ENCODE results near the gene ADGRG1.

The ADGRG1 gene

DNA sequence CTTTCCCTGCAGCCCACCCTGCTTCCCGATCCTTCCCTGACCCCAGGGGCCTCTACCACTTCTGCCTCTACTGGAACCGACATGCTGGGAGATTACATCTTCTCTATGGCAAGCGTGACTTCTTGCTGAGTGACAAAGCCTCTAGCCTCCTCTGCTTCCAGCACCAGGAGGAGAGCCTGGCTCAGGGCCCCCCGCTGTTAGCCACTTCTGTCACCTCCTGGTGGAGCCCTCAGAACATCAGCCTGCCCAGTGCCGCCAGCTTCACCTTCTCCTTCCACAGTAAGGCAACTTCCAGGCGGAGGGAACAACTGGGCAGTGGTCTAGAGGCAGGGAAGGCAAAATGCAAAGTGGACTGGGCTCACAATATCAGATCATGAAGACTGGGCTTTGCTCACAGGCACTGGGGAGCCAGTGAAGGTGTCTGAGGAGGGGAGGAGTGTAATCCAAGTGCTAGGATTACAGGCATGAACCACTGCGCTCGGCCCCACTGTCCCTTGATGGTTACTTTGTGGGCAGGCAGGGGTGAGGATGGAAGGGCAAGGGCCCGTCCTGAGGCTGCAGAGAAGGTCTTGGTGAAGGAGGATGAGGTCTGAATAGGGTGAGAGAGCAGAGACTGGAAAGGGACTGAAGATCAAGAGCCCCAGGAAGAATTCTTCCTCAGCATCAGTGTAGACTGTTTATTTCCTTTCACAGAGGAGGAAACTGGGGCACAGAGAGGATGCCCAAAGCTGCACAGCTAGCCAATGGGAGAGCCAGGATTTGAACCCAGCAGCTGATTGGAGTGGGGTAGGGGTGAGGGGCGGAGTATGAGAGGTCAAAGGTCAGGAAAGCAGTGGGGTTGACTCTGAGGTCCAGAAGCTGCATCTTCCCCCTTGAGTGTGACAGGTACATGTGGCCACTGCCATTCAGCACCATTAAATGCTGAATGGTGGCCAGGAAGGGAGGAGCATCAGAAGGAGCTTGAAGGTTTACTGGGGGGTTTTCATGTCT, 23.2 kb downstream of the ADGRG1 start:
- DNase-seq = no peak

DNA sequence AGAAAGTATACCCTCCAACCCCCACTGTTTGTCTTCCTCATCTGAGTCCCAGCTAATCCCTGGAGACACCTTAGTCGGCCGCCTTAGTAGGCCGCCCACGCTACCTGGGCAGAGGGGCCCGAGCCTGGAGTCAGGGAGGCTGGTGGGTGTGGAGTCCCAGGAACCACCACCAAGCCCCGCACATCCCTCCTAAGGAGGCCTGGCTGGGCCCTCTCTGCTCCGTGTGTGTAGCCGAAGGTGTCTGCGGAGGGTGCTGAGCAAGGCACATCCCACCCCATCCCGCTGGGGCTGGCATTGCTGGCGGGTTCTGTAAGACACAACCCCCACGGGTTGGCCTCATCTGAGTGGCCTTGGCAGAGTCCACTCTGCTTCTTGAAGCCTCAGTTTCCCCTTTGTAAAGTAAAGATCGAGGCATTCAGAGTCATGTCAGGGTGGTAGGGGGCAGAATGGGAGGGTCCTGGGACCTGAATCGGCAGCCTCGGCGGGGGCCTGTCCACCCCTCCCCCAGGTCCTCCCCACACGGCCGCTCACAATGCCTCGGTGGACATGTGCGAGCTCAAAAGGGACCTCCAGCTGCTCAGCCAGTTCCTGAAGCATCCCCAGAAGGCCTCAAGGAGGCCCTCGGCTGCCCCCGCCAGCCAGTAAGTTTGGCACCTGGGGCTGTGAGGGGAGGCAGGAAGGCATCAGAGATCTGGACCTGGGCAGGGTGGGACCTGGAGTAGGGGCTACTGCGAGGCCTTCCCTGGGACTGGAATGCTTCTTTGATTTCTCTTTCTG, 24.5 kb downstream of the ADGRG1 start:
- DNase-seq = no peak

DNA sequence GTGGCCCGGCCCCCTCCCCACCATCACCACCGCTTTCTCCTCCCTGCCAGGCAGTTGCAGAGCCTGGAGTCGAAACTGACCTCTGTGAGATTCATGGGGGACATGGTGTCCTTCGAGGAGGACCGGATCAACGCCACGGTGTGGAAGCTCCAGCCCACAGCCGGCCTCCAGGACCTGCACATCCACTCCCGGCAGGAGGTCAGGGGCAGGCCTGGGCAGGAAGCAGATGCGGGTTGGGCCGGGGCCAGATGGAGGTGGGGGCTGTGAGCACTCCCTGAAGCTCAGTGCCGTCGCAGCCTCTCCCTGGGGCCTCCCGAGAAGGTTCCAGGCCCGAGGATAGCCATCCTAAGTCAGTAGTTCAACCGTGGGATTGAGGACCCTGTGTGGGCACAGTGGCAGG, 25.5 kb downstream of the ADGRG1 start:
- DNase-seq = no peak

DNA sequence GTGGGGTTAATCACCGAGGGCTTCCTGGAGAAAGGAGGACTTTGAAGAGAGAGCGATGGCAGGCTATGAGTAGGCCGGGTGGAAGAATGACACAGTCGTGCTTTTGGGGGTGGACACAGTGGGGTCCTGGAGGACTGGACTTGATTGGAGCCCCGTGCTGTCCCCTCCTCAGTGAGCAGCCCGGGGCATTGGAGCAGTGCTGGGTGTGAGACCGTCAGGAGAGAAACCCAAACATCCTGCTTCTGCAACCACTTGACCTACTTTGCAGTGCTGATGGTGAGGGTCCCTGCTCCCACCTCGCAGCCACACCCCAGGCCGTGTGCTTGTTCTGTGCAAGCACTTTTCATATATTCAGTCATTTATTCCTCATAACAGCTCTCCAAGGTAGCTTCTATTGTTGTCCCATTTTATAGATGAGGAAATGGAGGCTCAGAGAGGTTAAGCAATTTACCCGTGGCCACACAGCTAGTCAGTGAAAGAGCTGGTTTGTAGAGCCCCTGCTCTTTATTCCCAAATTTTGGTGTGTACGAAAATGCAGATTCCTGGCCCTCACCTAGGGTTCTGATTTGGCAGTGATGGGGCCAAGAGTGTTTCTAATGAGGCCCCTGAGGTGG, 28.0 kb downstream of the ADGRG1 start:
- DNase-seq = no peak

DNA sequence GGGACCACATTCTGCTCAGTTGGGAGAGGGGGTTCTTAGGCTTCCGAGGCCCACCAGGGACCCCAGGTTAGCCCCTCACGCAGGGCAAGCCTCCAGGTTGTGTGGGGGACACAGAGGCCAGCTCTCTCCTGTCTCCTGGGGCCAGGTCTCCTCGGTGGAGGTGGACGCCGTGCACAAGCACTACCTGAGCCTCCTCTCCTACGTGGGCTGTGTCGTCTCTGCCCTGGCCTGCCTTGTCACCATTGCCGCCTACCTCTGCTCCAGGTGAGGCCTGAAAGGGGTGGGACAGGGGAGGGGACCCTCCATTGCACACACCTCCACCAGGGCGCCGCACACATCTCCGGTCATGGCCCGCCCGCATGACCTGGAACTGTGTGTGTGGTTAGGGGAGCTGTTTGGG, 28.8 kb downstream of the ADGRG1 start:
- no peak for DNase-seq

DNA sequence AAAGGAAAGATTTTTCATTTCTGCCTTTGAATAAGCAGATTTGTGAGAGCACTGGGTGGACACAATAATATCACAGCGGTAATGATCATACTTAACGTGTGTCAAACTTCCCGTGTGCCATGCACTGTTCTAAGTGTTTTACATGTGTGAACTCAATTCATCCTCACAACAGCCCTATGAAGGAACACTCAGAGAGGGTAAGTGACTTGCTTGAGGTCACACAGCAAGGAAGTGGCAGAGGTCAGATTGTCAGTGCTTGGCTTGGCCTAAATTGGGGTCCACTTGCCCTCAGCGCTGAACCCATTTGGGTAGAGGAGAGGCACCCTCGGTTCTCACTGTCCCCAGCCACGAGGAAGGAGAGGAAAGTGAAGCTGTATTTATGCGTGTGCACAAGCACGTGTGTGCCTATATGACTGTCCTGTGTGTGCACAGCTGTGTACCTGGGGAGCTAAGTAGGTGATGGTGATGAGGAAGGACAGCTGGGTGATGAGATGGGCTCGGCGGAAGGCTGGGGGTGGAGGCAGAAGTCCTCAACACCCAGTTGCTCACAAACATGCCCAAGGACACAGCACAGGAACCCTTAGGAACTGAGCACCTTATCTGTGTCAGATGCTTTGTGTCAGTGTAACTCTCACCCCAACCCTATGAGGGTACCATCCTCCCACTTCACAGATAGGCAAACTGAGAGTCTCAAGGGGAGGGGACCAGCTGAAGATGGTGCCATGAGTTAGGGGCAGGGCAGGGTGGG, 29.9 kb downstream of the ADGRG1 start:
- DNase-seq = no peak

- DNase-seq = no peak
Observed at GRCh38 chr16:57658878-57659674, 30.6 kb downstream of the ADGRG1 start.

DNA sequence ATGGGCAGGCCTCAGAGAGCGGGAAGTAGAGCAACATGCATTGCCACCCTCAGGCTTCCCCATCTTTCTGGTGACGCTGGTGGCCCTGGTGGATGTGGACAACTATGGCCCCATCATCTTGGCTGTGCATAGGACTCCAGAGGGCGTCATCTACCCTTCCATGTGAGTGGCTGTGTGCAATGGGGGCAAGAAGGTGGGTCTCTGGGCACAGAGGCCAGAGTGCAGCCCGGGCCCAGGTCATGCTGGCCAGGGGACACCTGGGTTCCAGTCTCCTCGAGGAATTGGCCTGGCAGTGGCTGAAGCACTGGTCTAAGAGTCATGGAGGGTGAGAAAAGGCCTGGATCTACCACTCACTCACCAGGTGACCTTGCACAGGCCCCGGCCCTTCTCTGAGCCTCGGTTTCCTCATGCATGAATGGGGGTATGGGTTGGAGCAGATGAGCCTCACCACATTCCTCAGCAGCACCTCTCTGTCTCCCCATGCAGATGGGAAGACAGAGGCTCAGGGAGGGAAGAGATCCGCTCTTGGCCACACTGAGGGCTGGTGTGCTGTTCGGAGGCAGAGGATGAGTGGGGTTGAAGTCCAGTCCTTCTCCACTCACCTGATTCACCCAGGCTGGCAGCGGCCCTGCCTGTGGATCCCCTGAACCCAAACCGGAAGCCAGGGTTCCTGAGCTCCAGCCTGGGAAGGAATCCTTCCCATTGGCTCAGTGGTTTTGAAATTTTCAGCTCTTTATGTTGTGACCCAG, 32.5 kb downstream of the ADGRG1 start:
- DNase-seq = no peak

DNA sequence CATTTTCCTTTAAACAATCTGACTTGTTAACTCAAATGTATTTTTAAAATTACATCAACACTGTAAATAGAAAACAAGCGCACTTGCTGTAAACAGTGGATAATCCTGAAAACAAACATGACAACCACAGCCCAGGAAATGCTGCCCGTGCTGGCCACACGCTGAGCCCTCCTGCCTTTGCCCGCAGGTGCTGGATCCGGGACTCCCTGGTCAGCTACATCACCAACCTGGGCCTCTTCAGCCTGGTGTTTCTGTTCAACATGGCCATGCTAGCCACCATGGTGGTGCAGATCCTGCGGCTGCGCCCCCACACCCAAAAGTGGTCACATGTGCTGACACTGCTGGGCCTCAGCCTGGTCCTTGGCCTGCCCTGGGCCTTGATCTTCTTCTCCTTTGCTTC, 33.1 kb downstream of the ADGRG1 start:
- DNase-seq = no peak

- DNase-seq = no peak
Observed at GRCh38 chr16:57661936-57662906, 33.8 kb downstream of the ADGRG1 start.

DNA sequence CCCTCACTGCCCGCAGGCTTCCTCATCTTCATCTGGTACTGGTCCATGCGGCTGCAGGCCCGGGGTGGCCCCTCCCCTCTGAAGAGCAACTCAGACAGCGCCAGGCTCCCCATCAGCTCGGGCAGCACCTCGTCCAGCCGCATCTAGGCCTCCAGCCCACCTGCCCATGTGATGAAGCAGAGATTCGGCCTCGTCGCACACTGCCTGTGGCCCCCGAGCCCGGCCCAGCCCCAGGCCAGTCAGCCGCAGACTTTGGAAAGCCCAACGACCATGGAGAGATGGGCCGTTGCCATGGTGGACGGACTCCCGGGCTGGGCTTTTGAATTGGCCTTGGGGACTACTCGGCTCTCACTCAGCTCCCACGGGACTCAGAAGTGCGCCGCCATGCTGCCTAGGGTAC, 35.0 kb downstream of the ADGRG1 start:
- DNase-seq = no peak

GRCh38 chr16:57663917-57664661, 35.7 kb downstream of the ADGRG1 start:
- no peak for DNase-seq

- DNase-seq = no peak
Observed at GRCh38 chr16:57664662-57665025, 36.2 kb downstream of the ADGRG1 start.

GRCh38 chr16:57665541-57665940, 37.1 kb downstream of the ADGRG1 start:
- DNase-seq = no peak

DNA sequence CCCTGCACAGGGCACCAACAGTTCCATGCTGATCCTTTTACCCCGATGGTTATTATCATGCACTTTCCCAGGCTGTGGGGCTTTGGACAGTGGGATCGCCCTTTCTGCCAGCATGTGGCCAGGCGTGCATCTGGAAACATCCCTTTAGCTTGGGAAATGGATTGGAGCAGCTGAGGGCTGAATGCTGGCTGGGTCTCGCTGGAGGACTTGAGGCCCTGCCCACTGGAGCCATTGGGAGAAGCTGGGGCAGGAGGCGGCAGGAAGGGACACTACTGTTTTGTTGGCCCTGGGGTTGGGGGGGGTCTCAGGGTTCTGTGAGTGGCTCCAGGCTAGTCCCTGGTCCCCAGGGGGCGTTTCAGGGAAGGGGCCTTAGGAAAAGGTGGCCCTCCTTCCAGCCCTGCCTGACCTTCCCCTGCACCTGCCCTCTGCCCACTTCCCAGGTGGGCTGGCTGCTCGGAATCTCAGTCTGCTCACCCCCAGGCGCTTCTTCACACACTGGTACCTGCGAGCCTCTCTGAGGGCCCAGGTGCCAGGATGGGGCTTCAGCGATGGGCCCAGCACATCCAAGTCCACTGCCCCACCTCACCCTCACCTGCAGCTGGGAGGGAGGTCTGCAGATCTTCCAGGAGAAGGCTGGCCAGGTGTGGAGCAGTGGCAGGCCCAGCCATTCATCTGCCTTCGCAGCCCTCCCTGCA, 38.1 kb downstream of the ADGRG1 start:
- DNase-seq = peak; percentile 47

DNA sequence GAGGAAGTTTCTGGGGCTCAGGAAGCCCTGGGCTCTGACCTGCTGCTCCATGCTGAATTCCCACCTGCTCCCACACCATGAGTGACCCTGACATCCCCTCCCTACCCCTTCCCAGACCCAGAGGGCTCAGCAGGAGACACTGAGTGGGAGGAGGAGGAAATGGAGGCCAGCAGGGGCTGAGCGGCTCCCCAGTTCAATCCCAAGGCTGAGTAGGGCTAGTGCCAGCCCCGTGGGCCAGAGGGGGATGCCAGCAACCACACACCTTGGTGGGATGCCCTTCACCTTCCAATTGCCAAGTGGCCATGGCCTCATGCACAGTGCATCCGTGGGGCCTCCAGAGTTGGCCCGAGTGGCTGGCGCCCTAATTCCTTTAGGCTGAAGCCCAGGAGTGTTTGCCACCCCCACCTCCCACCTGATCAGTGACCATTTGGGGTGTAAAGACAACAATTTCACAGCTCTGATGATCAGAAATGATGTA, 38.7 kb downstream of the ADGRG1 start:
- no peak for DNase-seq

DNA sequence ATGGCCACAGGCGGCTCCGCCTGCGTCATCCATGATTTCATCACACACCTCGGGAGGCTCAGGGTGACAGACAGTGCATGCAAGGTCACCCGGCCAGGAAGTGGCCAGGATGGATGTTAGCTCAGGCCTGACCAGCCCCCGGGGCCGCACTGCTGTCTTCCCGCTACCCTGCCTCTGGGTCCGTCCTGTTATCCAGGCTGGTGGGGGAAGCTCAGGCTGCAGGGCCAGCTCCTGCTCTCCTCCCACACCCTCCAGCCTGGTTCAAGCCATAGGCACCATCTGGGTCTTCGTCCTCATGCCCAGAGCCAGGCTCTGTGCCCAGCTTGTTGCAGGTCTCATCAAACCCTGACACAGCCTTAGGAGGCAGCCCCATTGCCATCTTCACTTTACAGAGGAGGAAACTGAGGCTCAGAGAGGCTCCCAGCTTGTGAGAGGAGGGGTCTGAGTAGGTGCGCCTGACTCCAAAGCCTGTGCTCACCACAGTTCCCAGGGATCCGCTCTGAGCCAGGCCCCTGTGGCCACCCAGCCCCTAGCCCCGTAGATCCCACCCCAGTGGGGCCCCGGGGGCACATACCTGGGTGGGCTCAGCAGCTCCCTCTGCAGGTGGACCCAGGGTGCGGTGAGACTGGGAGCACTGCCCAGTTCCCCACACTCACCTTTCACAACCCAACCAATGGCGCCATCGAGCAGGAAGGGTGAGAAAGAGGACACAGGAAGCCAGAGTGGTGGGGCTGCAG, 39.3 kb downstream of the ADGRG1 start:
- DNase-seq = peak; percentile 44

DNA sequence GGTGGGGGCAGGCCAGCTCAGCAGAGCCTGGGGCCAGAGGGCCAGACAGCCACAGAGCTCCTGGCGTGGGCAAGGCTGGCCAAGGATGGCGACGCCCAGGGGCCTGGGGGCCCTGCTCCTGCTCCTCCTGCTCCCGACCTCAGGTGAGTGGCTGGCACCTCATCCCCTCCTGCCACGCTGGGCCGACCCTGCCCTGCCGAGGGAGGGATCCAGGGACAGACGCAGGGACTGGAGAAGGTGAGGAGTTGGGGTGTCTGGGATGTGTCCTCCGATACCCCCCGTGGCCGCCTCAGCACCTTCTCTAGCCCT, 39.8 kb downstream of the ADGRG1 start, which contains the start of gene ADGRG3:
TSS of gene ADGRG3 (plus strand) at position 44 of the 309 bp plus-strand sequence. CDS start at position 86, 42 bp downstream.
- DNase-seq = no peak

Measured in DMS53 (cell line).